ENCODE measurements around the gene HELZ. TPM values are rescaled to one million over a fixed set of nuclear protein-coding genes. Genes with fewer than 3 reads are reported as not detected.
A peak's percentile ranks its signal among the peaks of the same experiment; 100 is the strongest.

Gene HELZ
- polyA plus RNA-seq, 3 donors = 24.8 to 44.1 (median 39.9) TPM

DNA sequence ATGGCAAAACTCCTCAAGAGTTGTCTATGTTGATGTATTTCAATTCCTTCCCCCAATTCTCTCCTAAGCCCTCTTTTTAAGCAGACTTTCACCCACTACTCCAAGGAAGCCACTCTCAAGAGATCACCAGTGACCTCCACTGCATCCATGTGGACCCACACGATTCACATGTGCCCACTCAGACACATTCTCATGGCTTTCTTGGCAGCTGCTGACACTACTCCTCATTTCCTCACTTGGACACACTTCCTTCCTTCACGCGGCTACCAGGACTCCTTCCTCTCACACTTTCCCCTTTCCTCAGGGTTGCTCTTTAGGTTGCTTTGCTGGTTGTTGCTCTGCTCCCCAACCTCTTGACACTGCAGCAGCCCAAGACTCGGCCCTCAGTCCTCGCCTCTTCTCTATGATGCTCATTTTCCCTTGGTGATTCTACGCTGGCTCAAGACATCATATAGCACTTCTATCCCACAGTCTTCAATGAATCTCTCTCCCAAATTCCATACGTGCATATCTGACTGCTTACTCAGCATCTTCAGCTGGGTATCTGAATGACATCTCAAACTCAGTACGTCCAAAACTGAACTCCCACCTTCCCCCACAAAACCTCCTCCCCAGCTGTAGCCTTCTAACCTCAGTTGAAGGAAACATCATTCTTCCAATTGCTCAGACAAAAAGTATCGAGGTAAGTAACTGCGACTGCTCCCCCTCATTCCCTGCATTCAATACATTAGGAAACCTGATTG is 28.2 kb downstream of the HELZ start:
- H3K4me3 Mint-ChIP-seq = no peak overlapping the region
- H3K36me3 ChIP-seq (replicated peaks in 1 of 2; ENCODE audit: control insufficient read depth in 1 of 2, insufficient read depth in 2 of 2, low read length in 2 of 2) = peaks cover 31 to 55% of the 10 kb centered on the region in 2 donors
- no peak overlapping the region for H3K27ac Mint-ChIP-seq
- peaks cover 97% of the 10 kb centered on the region for H4K20me1 ChIP-seq (ENCODE audit: insufficient read depth, low read length)
- no peak overlapping the region for H3K4me3 ChIP-seq (replicated peaks in 1 of 3; ENCODE audit: low read depth in 2 of 3, low read length in 3 of 3)
- no peaks in the 10 kb centered on the region for H3K9me3 Mint-ChIP-seq
- peaks cover 24 to 38% of the 10 kb centered on the region in 2 donors for H3K4me1 ChIP-seq (ENCODE audit: control insufficient read depth in 1 of 2, insufficient read depth in 2 of 2, low read length in 2 of 2)
- peak overlapping the region in 1 of 2 donors; percentile 62 for H3K27ac ChIP-seq (ENCODE audit: low read depth in 1 of 2, low read length in 2 of 2)
- no peaks in the 10 kb centered on the region for H3K27me3 ChIP-seq (ENCODE audit: control insufficient read depth in 2 of 2, insufficient read depth in 2 of 2, low read length in 2 of 2)
- no peaks in the 10 kb centered on the region for H3K27me3 Mint-ChIP-seq (ENCODE audit: low read depth in 3 of 3)
- TF ChIP-seq, protein P1, sequence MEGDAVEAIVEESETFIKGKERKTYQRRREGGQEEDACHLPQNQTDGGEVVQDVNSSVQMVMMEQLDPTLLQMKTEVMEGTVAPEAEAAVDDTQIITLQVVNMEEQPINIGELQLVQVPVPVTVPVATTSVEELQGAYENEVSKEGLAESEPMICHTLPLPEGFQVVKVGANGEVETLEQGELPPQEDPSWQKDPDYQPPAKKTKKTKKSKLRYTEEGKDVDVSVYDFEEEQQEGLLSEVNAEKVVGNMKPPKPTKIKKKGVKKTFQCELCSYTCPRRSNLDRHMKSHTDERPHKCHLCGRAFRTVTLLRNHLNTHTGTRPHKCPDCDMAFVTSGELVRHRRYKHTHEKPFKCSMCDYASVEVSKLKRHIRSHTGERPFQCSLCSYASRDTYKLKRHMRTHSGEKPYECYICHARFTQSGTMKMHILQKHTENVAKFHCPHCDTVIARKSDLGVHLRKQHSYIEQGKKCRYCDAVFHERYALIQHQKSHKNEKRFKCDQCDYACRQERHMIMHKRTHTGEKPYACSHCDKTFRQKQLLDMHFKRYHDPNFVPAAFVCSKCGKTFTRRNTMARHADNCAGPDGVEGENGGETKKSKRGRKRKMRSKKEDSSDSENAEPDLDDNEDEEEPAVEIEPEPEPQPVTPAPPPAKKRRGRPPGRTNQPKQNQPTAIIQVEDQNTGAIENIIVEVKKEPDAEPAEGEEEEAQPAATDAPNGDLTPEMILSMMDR (IDR thresholded peaks at IDR 0.05) = no peak
- H3K79me2 ChIP-seq (ENCODE audit: insufficient read depth, low read length) = peaks cover 96% of the 10 kb centered on the region
- H3K4me1 Mint-ChIP-seq = peaks cover 42% of the 10 kb centered on the region
- H2AFZ ChIP-seq (ENCODE audit: insufficient read depth, low read depth, low read length, poor library complexity, severe bottlenecking) = no peak overlapping the region
- H3K36me3 Mint-ChIP-seq = peaks cover 20 to 23% of the 10 kb centered on the region in 2 donors
- H3K9me3 ChIP-seq (replicated peaks in 1 of 2; ENCODE audit: control insufficient read depth in 1 of 2, insufficient read depth in 1 of 2, low read length in 2 of 2) = no peaks in the 10 kb centered on the region
- no peak for DNase-seq
- 63% methylated on average over 10 of the region's 10 CpGs for WGBS (ENCODE audit: insufficient coverage)
- H3K9ac ChIP-seq (ENCODE audit: insufficient read depth, low read length, poor library complexity, severe bottlenecking) = no peak overlapping the region
- intact Hi-C loops (cut with micrococcal nuclease) = no loop called here
- no peak overlapping the region for H3K4me2 ChIP-seq (replicated peaks; ENCODE audit: extremely low read depth, low read length, poor library complexity, severe bottlenecking)

DNA sequence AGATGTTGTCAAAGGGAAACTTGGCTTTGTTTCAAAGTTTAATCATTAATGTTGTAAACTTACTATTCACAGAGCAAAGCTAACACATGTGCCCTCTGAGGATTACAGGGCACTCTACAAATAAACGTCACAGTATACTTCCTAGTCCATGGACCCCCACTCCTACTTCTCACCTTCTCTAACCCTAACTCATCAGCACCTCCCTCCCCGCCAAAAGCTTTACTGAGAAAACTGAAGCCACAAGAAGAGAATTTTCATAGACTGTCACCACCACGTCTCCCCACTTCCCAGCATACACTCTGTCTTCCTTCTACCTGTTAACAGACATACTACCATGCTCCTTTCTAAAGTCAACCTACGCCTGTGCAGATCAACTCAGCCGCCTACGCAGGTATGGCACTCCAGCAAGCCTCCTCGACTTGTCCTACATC is 29.0 kb downstream of the HELZ start:
- Histone ChIP-seq H3K4me2 (replicated peaks; ENCODE audit: extremely low read depth, low read length, poor library complexity, severe bottlenecking) (no peak overlapping the region), H3K27me3 (ENCODE audit: control insufficient read depth in 2 of 2, insufficient read depth in 2 of 2, low read length in 2 of 2) (no peaks in the 10 kb centered on the region), H4K20me1 (ENCODE audit: insufficient read depth, low read length) (peaks cover 97% of the 10 kb centered on the region), H3K27ac (ENCODE audit: low read depth in 1 of 2, low read length in 2 of 2) (peak overlapping the region in 1 of 2 donors; percentile 25), H2AFZ (ENCODE audit: insufficient read depth, low read depth, low read length, poor library complexity, severe bottlenecking) (no peak overlapping the region), H3K9ac (ENCODE audit: insufficient read depth, low read length, poor library complexity, severe bottlenecking) (no peak overlapping the region), H3K79me2 (ENCODE audit: insufficient read depth, low read length) (peaks cover 96% of the 10 kb centered on the region), H3K4me1 (ENCODE audit: control insufficient read depth in 1 of 2, insufficient read depth in 2 of 2, low read length in 2 of 2) (peaks cover 24 to 35% of the 10 kb centered on the region in 2 donors), H3K36me3 (replicated peaks in 1 of 2; ENCODE audit: control insufficient read depth in 1 of 2, insufficient read depth in 2 of 2, low read length in 2 of 2) (peaks cover 31 to 55% of the 10 kb centered on the region in 2 donors), H3K4me3 (replicated peaks in 1 of 3; ENCODE audit: low read depth in 2 of 3, low read length in 3 of 3) (no peak overlapping the region), H3K9me3 (replicated peaks in 1 of 2; ENCODE audit: control insufficient read depth in 1 of 2, insufficient read depth in 1 of 2, low read length in 2 of 2) (no peaks in the 10 kb centered on the region)
- Mint-ChIP-seq H3K9me3 (no peaks in the 10 kb centered on the region), H3K27ac (no peak overlapping the region), H3K4me1 (peaks cover 42% of the 10 kb centered on the region), H3K27me3 (ENCODE audit: low read depth in 3 of 3) (no peaks in the 10 kb centered on the region), H3K36me3 (peaks cover 22 to 23% of the 10 kb centered on the region in 2 donors), H3K4me3 (no peak overlapping the region)
- intact Hi-C loops (cut with micrococcal nuclease) = no loop called here
- DNase-seq = no peak
- WGBS (ENCODE audit: insufficient coverage) = 96% methylated on average over 7 of the region's 7 CpGs
- TF ChIP-seq, protein P1 (IDR thresholded peaks at IDR 0.05) = no peak

All from CD14-positive monocyte (primary cell).